GM12878 (cell line): ENCODE data around the gene NFATC2.

Experiments used
- BRCA1 ChIP-seq: IDR thresholded peaks from 2 replicates; pipeline ENCODE4 v1.6.1; 2011; ENCODE audit warnings: low read depth, low read length, improper control_type of control experiment
- CREB1 ChIP-seq: IDR thresholded peaks from 2 replicates; pipeline ENCODE4 v1.6.1; 2012; ENCODE audit warnings: low read depth, mild to moderate bottlenecking, inconsistent platforms
- CTCF ChIP-seq, 3 experiments: IDR thresholded peaks in 2 of 3; conservative IDR thresholded peaks in 1 of 3; 2 replicates each; pipeline ENCODE4 v1.5.1; 2011; ENCODE audit warnings: low read depth in 3 of 3, low read length in 3 of 3, mild to moderate bottlenecking in 3 of 3, control low read depth in 2 of 3, moderate library complexity in 2 of 3, inconsistent platforms in 1 of 3, mixed read lengths in 1 of 3; ENCODE audit not compliant: control insufficient read depth in 2 of 3, insufficient read depth in 1 of 3; ENCODE audit errors: extremely low read depth in 1 of 3
- FOXM1 ChIP-seq: IDR thresholded peaks from 2 replicates; pipeline ENCODE4 v1.6.1; 2012; ENCODE audit warnings: low read depth, mild to moderate bottlenecking, inconsistent platforms, low read length, moderate library complexity
- NFXL1 ChIP-seq: fragments of 450-650 bp; IDR thresholded peaks from 2 replicates; pipeline ENCODE4 v1.6.1; 2017; ENCODE audit warnings: antibody characterized with exemption, mild to moderate bottlenecking, borderline replicate concordance
- POLR2A ChIP-seq: IDR thresholded peaks from 2 replicates; pipeline ENCODE4 v1.6.1; 2011; ENCODE audit warnings: low read depth, mild to moderate bottlenecking, low read length
- POLR2AphosphoS5 ChIP-seq: IDR thresholded peaks from 2 replicates; pipeline ENCODE4 v1.6.1; 2011; ENCODE audit warnings: mild to moderate bottlenecking, low read length, inconsistent platforms
- POU2F2 ChIP-seq: IDR thresholded peaks from 3 replicates; pipeline ENCODE4 v1.6.1; 2011; ENCODE audit warnings: low read depth, mild to moderate bottlenecking, low read length, borderline replicate concordance
- ZBTB33 ChIP-seq: fragments of 450-650 bp; IDR thresholded peaks from 2 replicates; pipeline ENCODE4 v1.6.1; 2017; ENCODE audit warnings: mild to moderate bottlenecking
- ZSCAN29 ChIP-seq: fragments of 450-650 bp; IDR thresholded peaks from 2 replicates; pipeline ENCODE4 v1.6.1; 2017; ENCODE audit warnings: mild to moderate bottlenecking, moderate library complexity

- TF ChIP-seq ZSCAN29 = no peak
- no peak for TF ChIP-seq BRCA1
- no peak for TF ChIP-seq POLR2AphosphoS5
- no peak for TF ChIP-seq POLR2A
- TF ChIP-seq POU2F2 = no peak
- no peak for TF ChIP-seq FOXM1
- TF ChIP-seq ZBTB33 = no peak
- TF ChIP-seq CTCF (IDR thresholded peaks at IDR 0.05 in 2 of 3, conservative IDR thresholded peaks at IDR 0.05 in 1 of 3; ENCODE audit: control insufficient read depth in 2 of 3, extremely low read depth in 1 of 3, insufficient read depth in 1 of 3, low read depth in 3 of 3, low read length in 3 of 3) = no peak
- TF ChIP-seq CREB1 = no peak
- TF ChIP-seq NFXL1 = no peak
These were observed 121.7 kb downstream of the NFATC2 start for GRCh38 chr20:51420805-51421204.
